MM.1S (cell line): ENCODE data around the gene KIDINS220.

ENCODE experiments used
- DNase-seq: peaks from one replicate; pipeline ENCODE4 v3.0.0-alpha.2; 2015
- H2AFZ ChIP-seq: fragments of 300-600 bp; sonication (generic); 2 replicates; pipeline ENCODE4 v1.6.0; 2016; ENCODE audit warnings: antibody characterized with exemption, low read length
- H3F3A ChIP-seq: fragments of 300-600 bp; sonication (generic); 2 replicates; pipeline ENCODE4 v1.6.1; 2016; ENCODE audit warnings: mild to moderate bottlenecking, antibody characterized with exemption, low read length, moderate library complexity, mixed read lengths; ENCODE audit not compliant: insufficient read depth
- H3K27ac ChIP-seq: fragments of 300-600 bp; sonication (generic); 2 replicates; pipeline ENCODE4 v1.5.1; 2016; ENCODE audit warnings: mild to moderate bottlenecking, low read length
- H3K27me3 ChIP-seq: fragments of 300-600 bp; sonication (generic); replicated peaks from 2 replicates; pipeline ENCODE4 v1.6.0; 2016; ENCODE audit warnings: low read length; ENCODE audit not compliant: insufficient read depth
- H3K36me3 ChIP-seq: fragments of 300-600 bp; sonication (generic); replicated peaks from 2 replicates; pipeline ENCODE4 v1.6.1; 2016; ENCODE audit warnings: mild to moderate bottlenecking, low read length, mixed read lengths; ENCODE audit not compliant: insufficient read depth
- H3K4me1 ChIP-seq: fragments of 300-600 bp; sonication (generic); 2 replicates; pipeline ENCODE4 v1.6.1; 2016; ENCODE audit warnings: low read length, mixed read lengths
- H3K4me2 ChIP-seq: fragments of 300-600 bp; sonication (generic); 2 replicates; pipeline ENCODE4 v1.6.0; 2016; ENCODE audit warnings: low read depth, low read length
- H3K4me3 ChIP-seq: fragments of 300-600 bp; sonication (generic); 2 replicates; pipeline ENCODE4 v1.5.1; 2016; ENCODE audit warnings: low read length, mixed read lengths
- H3K79me2 ChIP-seq: fragments of 300-600 bp; sonication (generic); 2 replicates; pipeline ENCODE4 v1.6.1; 2016; ENCODE audit warnings: mixed run types, low read length, mixed read lengths
- H3K9ac ChIP-seq: fragments of 300-600 bp; sonication (generic); 2 replicates; pipeline ENCODE4 v1.6.1; 2016; ENCODE audit warnings: low read length, mixed read lengths
- H3K9me2 ChIP-seq: fragments of 300-600 bp; sonication (generic); replicated peaks from 2 replicates; pipeline ENCODE4 v1.6.1; 2016; ENCODE audit warnings: mild to moderate bottlenecking, low read length, mixed read lengths; ENCODE audit not compliant: insufficient read depth
- H3K9me3 ChIP-seq: fragments of 300-600 bp; sonication (generic); replicated peaks from 2 replicates; pipeline ENCODE4 v1.6.1; 2016; ENCODE audit warnings: mild to moderate bottlenecking, low read length, mixed read lengths; ENCODE audit not compliant: insufficient read depth
- H4K20me1 ChIP-seq: fragments of 300-600 bp; sonication (generic); 2 replicates; pipeline ENCODE4 v1.6.1; 2016; ENCODE audit warnings: mild to moderate bottlenecking, low read length, moderate library complexity, mixed read lengths; ENCODE audit not compliant: insufficient read depth
- CTCF ChIP-seq: fragments of 300-600 bp; sonication (generic); IDR thresholded peaks from 2 replicates; pipeline ENCODE4 v1.5.1; 2016; ENCODE audit warnings: antibody characterized with exemption, low read length, mixed read lengths
- EZH2 ChIP-seq: fragments of 300-600 bp; sonication (generic); optimal IDR thresholded peaks from 2 replicates; pipeline ENCODE3; 2017; ENCODE audit warnings: low read depth, mild to moderate bottlenecking, antibody characterized with exemption, low read length, mixed read lengths
- EZH2phosphoT487 ChIP-seq: fragments of 300-600 bp; sonication (generic); IDR thresholded peaks from 2 replicates; pipeline ENCODE4 v1.6.1; 2018; ENCODE audit warnings: antibody characterized with exemption, low read length

The KIDINS220 gene

GRCh38 chr2:8817221-8817620 lies 20.2 kb downstream of the KIDINS220 start:
- Histone ChIP-seq H3K4me2 (no peak overlapping the region), H3K9ac (no peak overlapping the region), H3K9me3 (no peaks in the 10 kb centered on the region), H3K27ac (no peak overlapping the region), H3K27me3 (no peaks in the 10 kb centered on the region), H3K4me1 (no peaks in the 10 kb centered on the region), H2AFZ (no peak overlapping the region), H3F3A (no peaks in the 10 kb centered on the region), H3K9me2 (no peaks in the 10 kb centered on the region), H3K4me3 (no peak overlapping the region), H3K79me2 (no peaks in the 10 kb centered on the region), H4K20me1 (no peaks in the 10 kb centered on the region), H3K36me3 (no peaks in the 10 kb centered on the region; the same call in 1 of the 2 replicates)
- no peak for TF ChIP-seq EZH2phosphoT487
- no peak for TF ChIP-seq EZH2
- no peak for TF ChIP-seq CTCF
- DNase-seq, result no peak

GRCh38 chr2:8806885-8807704 lies 30.3 kb downstream of the KIDINS220 start:
- no peak for DNase-seq
- no peak overlapping the region for H3K4me2 ChIP-seq
- H3K27ac ChIP-seq, result no peak overlapping the region
- no peak overlapping the region for H3K4me3 ChIP-seq
- H3K27me3 ChIP-seq, result no peaks in the 10 kb centered on the region
- no peaks in the 10 kb centered on the region for H4K20me1 ChIP-seq
- TF ChIP-seq EZH2phosphoT487 (no peak), EZH2 (no peak), CTCF (no peak)
- H3K9ac ChIP-seq, result no peak overlapping the region
- H3K9me2 ChIP-seq, result no peaks in the 10 kb centered on the region
- peaks cover 7% of the 10 kb centered on the region; the same call in 1 of the 2 replicates for H3K36me3 ChIP-seq
- no peaks in the 10 kb centered on the region for H3K79me2 ChIP-seq
- no peaks in the 10 kb centered on the region for H3F3A ChIP-seq
- H3K9me3 ChIP-seq, result no peaks in the 10 kb centered on the region
- no peaks in the 10 kb centered on the region for H3K4me1 ChIP-seq
- H2AFZ ChIP-seq, result no peak overlapping the region

GRCh38 chr2:8805278-8806210 lies 31.9 kb downstream of the KIDINS220 start:
- H3K9me3 ChIP-seq, result no peaks in the 10 kb centered on the region
- no peaks in the 10 kb centered on the region for H3K4me1 ChIP-seq
- no peak for TF ChIP-seq EZH2phosphoT487
- no peak for TF ChIP-seq EZH2
- TF ChIP-seq CTCF, result no peak
- H4K20me1 ChIP-seq, result no peaks in the 10 kb centered on the region
- H3K4me3 ChIP-seq, result no peak overlapping the region
- H2AFZ ChIP-seq, result no peak overlapping the region
- no peaks in the 10 kb centered on the region for H3K79me2 ChIP-seq
- no peak overlapping the region for H3K4me2 ChIP-seq
- peaks cover 7% of the 10 kb centered on the region; the same call in 1 of the 2 replicates for H3K36me3 ChIP-seq
- H3K9ac ChIP-seq, result no peak overlapping the region
- no peaks in the 10 kb centered on the region for H3F3A ChIP-seq
- H3K27ac ChIP-seq, result no peak overlapping the region
- DNase-seq, result no peak
- H3K9me2 ChIP-seq, result no peaks in the 10 kb centered on the region
- no peaks in the 10 kb centered on the region for H3K27me3 ChIP-seq
